Measurements from ENCODE around the gene UBASH3A.

DNA sequence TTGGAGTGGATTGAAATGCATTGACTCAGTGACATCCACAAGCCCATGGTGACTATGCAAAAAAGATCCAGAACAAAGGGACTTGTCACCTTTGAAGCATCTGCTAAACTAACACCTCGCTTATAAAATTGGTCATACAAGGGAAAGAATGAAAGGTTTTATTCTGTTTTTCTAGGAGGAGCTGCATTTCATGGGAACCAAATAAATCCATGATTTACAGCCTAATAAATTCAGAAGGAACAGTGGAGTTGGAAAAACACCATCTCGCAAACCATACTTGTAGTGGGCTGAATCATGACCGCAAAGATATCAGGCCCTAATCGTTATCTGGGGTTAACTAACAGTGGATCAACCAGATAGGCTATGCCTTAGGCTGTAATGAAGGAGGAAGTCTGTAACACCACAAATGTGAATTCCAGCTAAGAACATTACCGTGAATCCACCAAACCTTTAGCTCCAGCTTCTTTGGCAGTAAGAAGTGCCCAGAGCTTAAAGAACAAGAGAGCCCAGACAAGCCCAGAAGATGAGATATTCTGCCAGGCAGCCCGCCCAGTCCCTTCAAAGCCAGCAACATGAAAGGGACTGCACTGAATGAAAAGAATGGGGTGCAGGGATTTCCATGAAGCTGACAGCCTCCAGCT lies 64.9 kb downstream of the UBASH3A start:
- no peak for TF ChIP-seq EP300 (IDR thresholded peaks at IDR 0.05)
- TF ChIP-seq, protein P1, sequence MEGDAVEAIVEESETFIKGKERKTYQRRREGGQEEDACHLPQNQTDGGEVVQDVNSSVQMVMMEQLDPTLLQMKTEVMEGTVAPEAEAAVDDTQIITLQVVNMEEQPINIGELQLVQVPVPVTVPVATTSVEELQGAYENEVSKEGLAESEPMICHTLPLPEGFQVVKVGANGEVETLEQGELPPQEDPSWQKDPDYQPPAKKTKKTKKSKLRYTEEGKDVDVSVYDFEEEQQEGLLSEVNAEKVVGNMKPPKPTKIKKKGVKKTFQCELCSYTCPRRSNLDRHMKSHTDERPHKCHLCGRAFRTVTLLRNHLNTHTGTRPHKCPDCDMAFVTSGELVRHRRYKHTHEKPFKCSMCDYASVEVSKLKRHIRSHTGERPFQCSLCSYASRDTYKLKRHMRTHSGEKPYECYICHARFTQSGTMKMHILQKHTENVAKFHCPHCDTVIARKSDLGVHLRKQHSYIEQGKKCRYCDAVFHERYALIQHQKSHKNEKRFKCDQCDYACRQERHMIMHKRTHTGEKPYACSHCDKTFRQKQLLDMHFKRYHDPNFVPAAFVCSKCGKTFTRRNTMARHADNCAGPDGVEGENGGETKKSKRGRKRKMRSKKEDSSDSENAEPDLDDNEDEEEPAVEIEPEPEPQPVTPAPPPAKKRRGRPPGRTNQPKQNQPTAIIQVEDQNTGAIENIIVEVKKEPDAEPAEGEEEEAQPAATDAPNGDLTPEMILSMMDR (IDR thresholded peaks at IDR 0.05): no peak
